ENCODE results near the gene LRRC2.

Gene LRRC2

GRCh38 chr3:46609944-46610722, 44.0 kb upstream of the LRRC2 start:
- Histone ChIP-seq H2BK5ac (ENCODE audit: low read length) (no peak overlapping the region), H3K4me1 (ENCODE audit: control insufficient read depth, low read depth, low read length) (no peaks in the 10 kb centered on the region), H2AK5ac (ENCODE audit: low read length) (no peak overlapping the region), H2BK120ac (ENCODE audit: low read depth, low read length) (no peak overlapping the region), H3K4ac (ENCODE audit: low read depth, low read length) (no peak overlapping the region), H4K5ac (ENCODE audit: low read length) (no peak overlapping the region), H3K79me2 (ENCODE audit: control insufficient read depth, insufficient read depth, low read length) (no peaks in the 10 kb centered on the region), H3K4me3 (ENCODE audit: low read length) (no peak overlapping the region), H3K18ac (ENCODE audit: low read length) (peak overlapping the region; percentile 13), H4K8ac (ENCODE audit: low read depth, low read length) (no peak overlapping the region), H3K79me1 (ENCODE audit: low read length) (no peaks in the 10 kb centered on the region), H3K9ac (ENCODE audit: low read length) (no peak overlapping the region), H3K23ac (ENCODE audit: low read length) (no peak overlapping the region), H3K56ac (ENCODE audit: low read length) (no peak overlapping the region), H3K36me3 (ENCODE audit: control insufficient read depth, insufficient read depth, low read length) (no peaks in the 10 kb centered on the region), H3K4me2 (ENCODE audit: low read length) (no peak overlapping the region), H2BK15ac (replicated peaks; ENCODE audit: low read depth) (no peak overlapping the region), H3K27ac (ENCODE audit: low read depth, low read length) (no peak overlapping the region), H3K27me3 (ENCODE audit: insufficient read depth, low read length, poor library complexity) (no peaks in the 10 kb centered on the region)
- WGBS (ENCODE audit: extremely low coverage, insufficient coverage, low lambda C conversion rate), result no CpG with 5 or more reads among the region's 12 CpGs
- no peak for DNase-seq

GRCh38 chr3:46609212-46609721, 43.2 kb upstream of the LRRC2 start:
- Histone ChIP-seq H3K4ac (ENCODE audit: low read depth, low read length) (no peak overlapping the region), H3K27ac (ENCODE audit: low read depth, low read length) (no peak overlapping the region), H3K4me2 (ENCODE audit: low read length) (no peak overlapping the region), H2BK120ac (ENCODE audit: low read depth, low read length) (no peak overlapping the region), H3K79me1 (ENCODE audit: low read length) (no peaks in the 10 kb centered on the region), H3K56ac (ENCODE audit: low read length) (no peak overlapping the region), H3K9ac (ENCODE audit: low read length) (no peak overlapping the region), H4K5ac (ENCODE audit: low read length) (no peak overlapping the region), H3K27me3 (ENCODE audit: insufficient read depth, low read length, poor library complexity) (no peaks in the 10 kb centered on the region), H3K4me3 (ENCODE audit: low read length) (no peak overlapping the region), H2AK5ac (ENCODE audit: low read length) (no peak overlapping the region), H3K4me1 (ENCODE audit: control insufficient read depth, low read depth, low read length) (peaks cover 5% of the 10 kb centered on the region), H3K23ac (ENCODE audit: low read length) (no peak overlapping the region), H2BK5ac (ENCODE audit: low read length) (no peak overlapping the region), H3K36me3 (ENCODE audit: control insufficient read depth, insufficient read depth, low read length) (no peaks in the 10 kb centered on the region), H3K18ac (ENCODE audit: low read length) (no peak overlapping the region), H4K8ac (ENCODE audit: low read depth, low read length) (no peak overlapping the region), H2BK15ac (replicated peaks; ENCODE audit: low read depth) (no peak overlapping the region), H3K79me2 (ENCODE audit: control insufficient read depth, insufficient read depth, low read length) (no peaks in the 10 kb centered on the region)
- WGBS (ENCODE audit: extremely low coverage, insufficient coverage, low lambda C conversion rate), result no CpG with 5 or more reads among the region's 5 CpGs
- DNase-seq, result peak; percentile 35

GRCh38 chr3:46607603-46608028, 41.5 kb upstream of the LRRC2 start:
- Histone ChIP-seq H3K79me2 (ENCODE audit: control insufficient read depth, insufficient read depth, low read length) (no peaks in the 10 kb centered on the region), H3K23ac (ENCODE audit: low read length) (no peak overlapping the region), H3K9ac (ENCODE audit: low read length) (no peak overlapping the region), H3K4me1 (ENCODE audit: control insufficient read depth, low read depth, low read length) (peaks cover 9% of the 10 kb centered on the region), H2BK15ac (replicated peaks; ENCODE audit: low read depth) (no peak overlapping the region), H4K8ac (ENCODE audit: low read depth, low read length) (no peak overlapping the region), H3K36me3 (ENCODE audit: control insufficient read depth, insufficient read depth, low read length) (no peaks in the 10 kb centered on the region), H3K4me3 (ENCODE audit: low read length) (no peak overlapping the region), H3K56ac (ENCODE audit: low read length) (peak overlapping the region; percentile 15), H3K27ac (ENCODE audit: low read depth, low read length) (no peak overlapping the region), H3K27me3 (ENCODE audit: insufficient read depth, low read length, poor library complexity) (no peaks in the 10 kb centered on the region), H3K79me1 (ENCODE audit: low read length) (no peaks in the 10 kb centered on the region), H2AK5ac (ENCODE audit: low read length) (no peak overlapping the region), H3K4me2 (ENCODE audit: low read length) (no peak overlapping the region), H4K5ac (ENCODE audit: low read length) (no peak overlapping the region), H3K18ac (ENCODE audit: low read length) (no peak overlapping the region), H2BK120ac (ENCODE audit: low read depth, low read length) (no peak overlapping the region), H2BK5ac (ENCODE audit: low read length) (no peak overlapping the region), H3K4ac (ENCODE audit: low read depth, low read length) (no peak overlapping the region)
- no CpG with 5 or more reads among the region's 6 CpGs for WGBS (ENCODE audit: extremely low coverage, insufficient coverage, low lambda C conversion rate)
- peak; percentile 87 for DNase-seq

GRCh38 chr3:46604127-46604526, 38.0 kb upstream of the LRRC2 start:
- Histone ChIP-seq H3K4me3 (ENCODE audit: low read length) (no peak overlapping the region), H3K23ac (ENCODE audit: low read length) (no peak overlapping the region), H3K9ac (ENCODE audit: low read length) (no peak overlapping the region), H4K8ac (ENCODE audit: low read depth, low read length) (no peak overlapping the region), H3K27ac (ENCODE audit: low read depth, low read length) (no peak overlapping the region), H2AK5ac (ENCODE audit: low read length) (no peak overlapping the region), H3K18ac (ENCODE audit: low read length) (no peak overlapping the region), H3K4ac (ENCODE audit: low read depth, low read length) (no peak overlapping the region), H2BK120ac (ENCODE audit: low read depth, low read length) (no peak overlapping the region), H3K27me3 (ENCODE audit: insufficient read depth, low read length, poor library complexity) (no peaks in the 10 kb centered on the region), H3K4me2 (ENCODE audit: low read length) (no peak overlapping the region), H3K56ac (ENCODE audit: low read length) (no peak overlapping the region), H3K79me1 (ENCODE audit: low read length) (no peaks in the 10 kb centered on the region), H2BK5ac (ENCODE audit: low read length) (no peak overlapping the region), H3K4me1 (ENCODE audit: control insufficient read depth, low read depth, low read length) (peaks cover 9% of the 10 kb centered on the region), H4K5ac (ENCODE audit: low read length) (no peak overlapping the region), H3K79me2 (ENCODE audit: control insufficient read depth, insufficient read depth, low read length) (no peaks in the 10 kb centered on the region), H3K36me3 (ENCODE audit: control insufficient read depth, insufficient read depth, low read length) (no peaks in the 10 kb centered on the region), H2BK15ac (replicated peaks; ENCODE audit: low read depth) (no peak overlapping the region)
- DNase-seq, result no peak
- no CpG with 5 or more reads among the region's 2 CpGs for WGBS (ENCODE audit: extremely low coverage, insufficient coverage, low lambda C conversion rate)

GRCh38 chr3:46603446-46604046, 37.4 kb upstream of the LRRC2 start:
- Histone ChIP-seq H4K8ac (ENCODE audit: low read depth, low read length) (no peak overlapping the region), H2BK5ac (ENCODE audit: low read length) (no peak overlapping the region), H3K9ac (ENCODE audit: low read length) (no peak overlapping the region), H3K27me3 (ENCODE audit: insufficient read depth, low read length, poor library complexity) (no peaks in the 10 kb centered on the region), H3K27ac (ENCODE audit: low read depth, low read length) (no peak overlapping the region), H3K79me1 (ENCODE audit: low read length) (no peaks in the 10 kb centered on the region), H3K4ac (ENCODE audit: low read depth, low read length) (no peak overlapping the region), H2AK5ac (ENCODE audit: low read length) (no peak overlapping the region), H3K56ac (ENCODE audit: low read length) (no peak overlapping the region), H3K4me2 (ENCODE audit: low read length) (no peak overlapping the region), H2BK15ac (replicated peaks; ENCODE audit: low read depth) (no peak overlapping the region), H3K4me3 (ENCODE audit: low read length) (no peak overlapping the region), H3K23ac (ENCODE audit: low read length) (no peak overlapping the region), H3K79me2 (ENCODE audit: control insufficient read depth, insufficient read depth, low read length) (no peaks in the 10 kb centered on the region), H2BK120ac (ENCODE audit: low read depth, low read length) (no peak overlapping the region), H3K36me3 (ENCODE audit: control insufficient read depth, insufficient read depth, low read length) (no peaks in the 10 kb centered on the region), H4K5ac (ENCODE audit: low read length) (no peak overlapping the region), H3K18ac (ENCODE audit: low read length) (no peak overlapping the region), H3K4me1 (ENCODE audit: control insufficient read depth, low read depth, low read length) (peaks cover 9% of the 10 kb centered on the region)
- DNase-seq, result no peak
- no CpG with 5 or more reads among the region's 1 CpG for WGBS (ENCODE audit: extremely low coverage, insufficient coverage, low lambda C conversion rate)

Measured in mesendoderm (in vitro differentiated cells).